Osteocyte (in vitro differentiated cells): ENCODE measurements around the gene TAF11L2. TPM values are rescaled to one million over a fixed set of nuclear protein-coding genes. Genes with fewer than 3 reads are reported as not detected.
"Not testable (repeated sequence)": the region's sequence is repeated elsewhere in the genome, so short reads cannot be mapped to it uniquely, and the experiment has no call there.

Source experiments
- DNase-seq: peaks from one replicate; pipeline ENCODE4 v3.0.0; 2021; ENCODE audit warnings: mixed read lengths; ENCODE audit not compliant: unreplicated experiment; ENCODE audit errors: extremely low spot score
- H3K27ac Mint-ChIP-seq: one replicate; pipeline ENCODE4 v1.8.0; 2021; ENCODE audit warnings: mild to moderate bottlenecking, mixed read lengths; ENCODE audit not compliant: unreplicated experiment
- H3K27me3 Mint-ChIP-seq: one replicate; pipeline ENCODE4 v1.8.0; 2021; ENCODE audit warnings: mixed read lengths; ENCODE audit not compliant: unreplicated experiment
- H3K36me3 Mint-ChIP-seq: one replicate; pipeline ENCODE4 v1.8.0; 2021; ENCODE audit warnings: mixed read lengths; ENCODE audit not compliant: unreplicated experiment
- H3K4me1 Mint-ChIP-seq: one replicate; pipeline ENCODE4 v1.8.0; 2021; ENCODE audit warnings: mixed read lengths; ENCODE audit not compliant: unreplicated experiment
- H3K4me3 Mint-ChIP-seq: one replicate; pipeline ENCODE4 v1.8.0; 2021; ENCODE audit warnings: mild to moderate bottlenecking, moderate library complexity, mixed read lengths; ENCODE audit not compliant: unreplicated experiment
- H3K9me3 Mint-ChIP-seq: one replicate; pipeline ENCODE4 v1.8.0; 2021; ENCODE audit warnings: mixed read lengths; ENCODE audit not compliant: unreplicated experiment
- CTCF ChIP-seq: fragments of 200-600 bp; sonication (generic); IDR thresholded peaks from 2 replicates; pipeline ENCODE4 v1.5.0; 2021; ENCODE audit warnings: antibody characterized with exemption, mild to moderate bottlenecking, moderate library complexity
- long read RNA-seq: library from polyadenylated mRNA; unstranded; transcript quantifications from one replicate; pipeline ENCODE4 v2.0.0, GENCODE V29; 2021
- total RNA-seq: library from RNA; stranded (reverse); gene quantifications from 2 replicates; pipeline ENCODE4 v1.2.1, GENCODE V29; 2021

The TAF11L2 gene
- not detected in 2 replicates for total RNA-seq
- long read RNA-seq: 0 reads

GRCh38 chr5:17497931-17498330 is at the start of gene TAF11L2:
Gene TAF11L2, plus strand, starts transcription at chr5:17498231.
- H3K27ac Mint-ChIP-seq, H3K27me3 Mint-ChIP-seq: not testable (repeated sequence)

GRCh38 chr5:17448877-17449276 is 49.2 kb upstream of the TAF11L2 start:
- H3K36me3 Mint-ChIP-seq: no peaks in the 10 kb centered on the region

More at GRCh38 chr5:17497931-17498330, at the start of gene TAF11L2:
- not testable (repeated sequence) for DNase-seq, H3K36me3 Mint-ChIP-seq, H3K4me3 Mint-ChIP-seq, H3K9me3 Mint-ChIP-seq, H3K4me1 Mint-ChIP-seq

GRCh38 chr5:17452936-17453335 is 45.1 kb upstream of the TAF11L2 start:
- TF ChIP-seq CTCF: no peak
- no peak for DNase-seq
- Mint-ChIP-seq H3K4me1 (no peaks in the 10 kb centered on the region), H3K9me3 (peaks cover 9% of the 10 kb centered on the region), H3K36me3 (no peaks in the 10 kb centered on the region), H3K27me3 (no peaks in the 10 kb centered on the region), H3K4me3 (no peak overlapping the region), H3K27ac (no peak overlapping the region)

More at GRCh38 chr5:17448877-17449276, 49.2 kb upstream of the TAF11L2 start:
- Mint-ChIP-seq H3K4me1 (no peaks in the 10 kb centered on the region), H3K9me3 (peaks cover 9% of the 10 kb centered on the region), H3K27ac (no peak overlapping the region), H3K27me3 (no peaks in the 10 kb centered on the region), H3K4me3 (no peak overlapping the region)
- DNase-seq: no peak
- TF ChIP-seq CTCF: no peak

GRCh38 chr5:17455942-17456341 is 42.1 kb upstream of the TAF11L2 start:
- H3K27ac Mint-ChIP-seq: no peak overlapping the region
- H3K4me3 Mint-ChIP-seq: no peak overlapping the region
- no peaks in the 10 kb centered on the region for H3K4me1 Mint-ChIP-seq
- peaks cover 4% of the 10 kb centered on the region for H3K36me3 Mint-ChIP-seq
- TF ChIP-seq CTCF: no peak
- H3K9me3 Mint-ChIP-seq: peaks cover 5% of the 10 kb centered on the region
- DNase-seq: no peak
- peaks cover 21% of the 10 kb centered on the region for H3K27me3 Mint-ChIP-seq

- no peaks in the 10 kb centered on the region for H3K4me1 Mint-ChIP-seq
- TF ChIP-seq CTCF: no peak
- H3K4me3 Mint-ChIP-seq: no peak overlapping the region
- peaks cover 22% of the 10 kb centered on the region for H3K9me3 Mint-ChIP-seq
- H3K36me3 Mint-ChIP-seq: peaks cover 7% of the 10 kb centered on the region
- peaks cover 29% of the 10 kb centered on the region for H3K27me3 Mint-ChIP-seq
- H3K27ac Mint-ChIP-seq: no peak overlapping the region
- DNase-seq: no peak
Measured at GRCh38 chr5:17461793-17462192, 36.2 kb upstream of the TAF11L2 start.

- Mint-ChIP-seq H3K27me3 (peaks cover 30% of the 10 kb centered on the region), H3K4me3 (no peak overlapping the region), H3K9me3 (peaks cover 22% of the 10 kb centered on the region), H3K4me1 (no peaks in the 10 kb centered on the region), H3K36me3 (peaks cover 7% of the 10 kb centered on the region), H3K27ac (no peak overlapping the region)
- TF ChIP-seq CTCF: no peak
- DNase-seq: no peak
Measured at GRCh38 chr5:17463653-17464052, 34.4 kb upstream of the TAF11L2 start.
